Gastroesophageal sphincter (tissue), 3 donors: ENCODE data around the gene EPB41L4A.

Experiments used
- CTCF ChIP-seq, 4 experiments: fragments of 200-600 bp in 2 of 4; fragments of 450-650 bp in 2 of 4; sonication (generic) in 1 of 4; IDR thresholded peaks; one replicate each; pipeline ENCODE4 v1.5.1; 2017 to 2019; ENCODE audit warnings: antibody characterized with exemption in 4 of 4, mild to moderate bottlenecking in 2 of 4, moderate library complexity in 2 of 4
- POLR2A ChIP-seq, 2 donors: fragments of 450-650 bp; IDR thresholded peaks; one replicate each; pipeline ENCODE4 v1.6.1; 2017; ENCODE audit warnings: antibody characterized with exemption in 2 of 2, mild to moderate bottlenecking in 2 of 2, moderate library complexity in 1 of 2

GRCh38 chr5:112179290-112179689, 239.8 kb downstream of the EPB41L4A start:
- TF ChIP-seq POLR2A (IDR thresholded peaks at IDR 0.05) (no peak), CTCF (IDR thresholded peaks at IDR 0.05) (no peak)
